Measurements from ENCODE around the gene PPP3CA.

The PPP3CA gene

GRCh38 chr4:101329592-101329991 lies 17.7 kb downstream of the PPP3CA start:
- no peak for DNase-seq

DNA sequence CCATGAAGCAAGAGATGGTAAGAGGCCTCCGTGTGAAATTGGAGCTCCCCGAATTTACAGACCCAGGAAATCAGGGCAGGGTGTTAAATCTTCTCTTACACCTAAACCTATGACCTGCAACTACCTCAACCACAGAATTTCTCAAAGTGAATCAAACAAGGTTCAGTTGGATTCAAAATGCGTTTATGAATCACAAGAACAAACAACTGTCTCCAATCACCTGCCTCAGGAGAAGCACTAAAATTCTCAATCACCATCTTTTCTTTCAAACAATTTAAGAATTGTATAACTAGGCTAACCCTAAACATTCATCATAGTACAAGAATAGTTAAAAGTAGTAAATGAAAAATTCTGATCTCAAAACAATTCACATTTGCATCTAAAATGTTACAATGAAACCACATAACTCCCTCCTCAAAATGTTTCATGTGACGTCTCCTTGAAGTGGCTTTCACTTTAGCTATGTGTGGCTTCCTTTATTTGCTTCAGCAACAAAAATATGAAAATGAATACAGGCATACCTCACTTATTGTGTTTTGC lies 19.2 kb downstream of the PPP3CA start:
- no peak for DNase-seq

- no peak for DNase-seq
Observed at GRCh38 chr4:101326576-101326975, 20.8 kb downstream of the PPP3CA start.

DNA sequence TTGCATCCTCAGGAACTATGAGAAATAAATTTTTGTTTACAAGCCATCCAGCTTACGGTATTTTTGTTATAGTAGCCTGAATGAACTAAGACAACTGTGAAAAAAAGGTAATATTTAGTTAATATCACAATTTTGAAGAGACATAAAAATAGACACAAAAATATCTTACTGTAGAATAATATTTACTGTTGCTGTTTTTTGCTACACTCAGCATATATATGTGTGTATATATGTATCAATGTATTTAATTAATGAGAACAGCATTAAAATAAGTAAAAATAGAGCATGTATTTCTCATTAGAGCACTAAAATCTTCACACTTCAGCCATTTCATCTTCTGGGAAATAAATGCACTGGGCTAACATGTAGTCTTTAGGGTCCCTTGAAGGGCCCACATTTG lies 24.6 kb downstream of the PPP3CA start:
- DNase-seq, result no peak

- DNase-seq, result no peak
Observed at GRCh38 chr4:101321481-101322042, 25.8 kb downstream of the PPP3CA start.

DNA sequence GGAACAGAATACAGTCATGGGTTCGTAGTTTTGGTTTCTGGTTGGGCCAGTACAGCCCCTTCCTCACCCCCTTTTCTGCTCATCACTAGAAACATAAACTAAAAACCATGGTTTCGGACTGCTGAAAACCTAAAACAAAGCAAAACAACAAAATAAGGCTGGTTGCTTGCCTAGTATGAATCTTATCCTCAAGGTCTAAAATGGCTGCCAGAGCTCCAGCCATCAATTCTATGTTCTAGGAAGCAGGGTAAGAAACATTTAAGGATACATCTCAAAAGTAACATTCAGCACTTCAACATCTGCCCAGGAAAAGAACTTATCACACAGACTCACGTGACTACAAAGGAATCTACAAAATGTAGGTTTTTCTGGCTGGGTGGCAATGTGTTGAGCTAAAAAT lies 31.5 kb downstream of the PPP3CA start:
- DNase-seq, result no peak

- no peak for DNase-seq
Observed at GRCh38 chr4:101315041-101315440, 32.3 kb downstream of the PPP3CA start.

DNA sequence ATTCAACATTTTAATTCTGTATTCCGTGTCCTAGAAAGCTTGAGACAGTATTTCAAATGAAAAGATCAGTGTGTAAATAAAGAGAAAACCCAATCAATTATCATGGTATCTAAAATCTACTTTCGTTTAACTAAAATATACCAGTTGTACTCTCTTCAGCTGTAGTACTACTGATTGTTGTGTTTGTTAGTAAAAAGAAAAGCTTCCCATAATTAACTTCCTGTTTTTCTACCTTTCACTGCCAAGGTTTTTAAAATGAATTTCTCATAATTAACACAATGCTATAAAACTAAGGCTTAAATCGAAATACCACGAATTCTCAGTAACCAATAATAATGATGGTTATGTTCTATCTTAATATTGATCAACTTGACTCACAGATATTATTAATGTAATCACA lies 37.4 kb downstream of the PPP3CA start:
- no peak for DNase-seq

DNA sequence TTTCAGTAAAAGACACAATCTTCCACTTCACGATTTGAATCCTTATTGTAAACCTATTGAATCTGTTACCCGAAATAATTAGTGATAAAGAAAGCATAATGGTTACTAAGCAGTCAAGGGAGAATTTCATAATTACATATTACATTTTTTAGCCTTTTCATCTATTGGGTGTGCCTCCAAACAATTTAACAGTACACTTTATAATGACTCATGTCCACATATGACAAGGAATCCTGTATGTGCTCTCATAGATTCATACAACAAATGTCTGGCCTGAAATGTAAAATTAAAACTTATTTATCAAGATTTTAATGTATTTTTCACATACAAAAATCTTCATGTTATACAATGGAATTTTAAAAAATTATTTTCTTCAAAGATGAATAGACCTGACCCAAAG lies 39.4 kb downstream of the PPP3CA start:
- no peak for DNase-seq

DNA sequence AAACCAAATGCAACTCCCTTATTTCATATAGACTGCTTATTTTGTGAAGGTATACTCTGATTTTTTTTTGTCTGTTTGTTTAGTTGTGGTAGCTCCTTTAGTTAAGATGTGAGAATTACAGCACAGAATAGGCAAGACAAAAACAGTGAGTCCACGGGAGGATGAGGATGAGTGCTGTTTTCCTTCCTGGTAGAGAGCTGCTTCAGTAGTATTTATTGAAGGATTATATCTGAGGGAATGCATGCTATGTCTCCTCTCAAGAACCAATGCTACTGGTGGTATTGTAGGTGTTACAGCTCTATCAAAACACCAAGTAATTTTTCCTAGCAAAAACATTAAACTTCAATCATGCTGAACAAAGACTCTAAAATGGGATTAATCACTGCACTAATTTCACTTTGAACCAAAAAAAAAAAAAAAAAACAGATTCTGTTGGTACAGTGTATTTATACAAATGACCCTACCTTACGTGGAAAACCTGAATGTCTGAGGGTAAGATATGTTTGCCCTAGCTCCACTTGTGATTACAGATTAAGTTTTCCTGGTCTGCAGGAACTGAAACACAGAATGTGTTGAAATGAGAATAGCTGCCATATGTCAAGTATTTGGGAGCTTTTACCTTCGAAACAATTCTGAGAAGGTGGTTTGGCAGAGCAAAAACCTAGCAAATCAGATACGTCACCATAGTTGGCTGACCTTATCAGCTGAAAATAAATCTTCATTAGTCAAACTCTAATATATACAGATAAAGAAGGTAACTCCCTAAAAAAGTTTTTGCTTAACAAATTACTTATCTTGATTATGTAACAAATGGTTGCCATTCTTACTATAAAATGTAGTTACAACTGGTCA lies 40.3 kb downstream of the PPP3CA start:
- no peak for DNase-seq

DNA sequence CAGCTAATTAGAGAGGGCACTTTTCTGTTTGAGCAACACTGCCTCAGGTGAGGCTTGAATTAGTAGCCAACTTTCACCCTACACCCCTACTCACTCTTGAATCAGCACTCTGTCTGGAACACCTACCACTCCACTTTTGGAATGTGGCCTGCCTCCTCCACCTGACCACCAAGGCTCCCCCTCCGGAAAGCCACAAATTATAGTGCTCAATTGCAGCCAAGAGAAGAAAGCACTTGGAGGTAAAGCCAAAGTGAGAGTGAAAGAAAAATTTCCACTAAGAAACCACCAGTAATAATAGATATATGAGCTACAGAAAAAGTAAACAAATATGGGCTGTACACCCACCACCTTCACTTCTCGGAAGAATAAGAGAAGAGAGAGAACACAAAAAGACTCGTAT lies 41.1 kb downstream of the PPP3CA start:
- DNase-seq, result no peak

GRCh38 chr4:101304916-101305315 lies 42.4 kb downstream of the PPP3CA start:
- DNase-seq, result no peak

DNA sequence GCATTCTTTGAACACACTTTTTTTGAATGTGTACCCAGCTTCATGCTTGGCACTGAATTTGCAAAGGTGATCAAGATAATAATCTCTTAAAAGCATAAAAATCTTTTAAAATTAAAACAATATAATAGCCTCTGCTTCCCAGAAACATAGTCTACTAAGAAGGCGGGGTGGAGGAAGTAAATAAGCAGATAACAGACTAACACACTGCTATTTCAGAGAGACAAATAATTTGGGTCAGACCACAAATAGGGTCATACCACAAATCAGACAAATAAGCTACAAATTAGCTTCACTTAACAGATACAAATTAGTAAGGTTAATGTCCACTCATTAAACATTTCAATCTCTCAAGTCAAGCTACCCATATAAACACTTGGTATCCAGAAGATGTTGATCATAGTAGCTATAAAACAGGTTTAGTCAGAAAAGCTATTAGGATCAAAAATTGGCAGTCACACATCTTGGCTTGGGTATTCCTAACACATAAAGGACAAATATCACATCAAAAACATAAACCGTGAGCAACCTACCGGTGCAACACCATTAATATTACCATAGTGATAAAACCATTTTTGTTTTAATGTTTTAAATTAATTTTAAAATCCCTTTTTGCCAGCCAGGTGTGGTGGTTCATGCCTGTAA lies 47.3 kb downstream of the PPP3CA start:
- no peak for DNase-seq

DNA sequence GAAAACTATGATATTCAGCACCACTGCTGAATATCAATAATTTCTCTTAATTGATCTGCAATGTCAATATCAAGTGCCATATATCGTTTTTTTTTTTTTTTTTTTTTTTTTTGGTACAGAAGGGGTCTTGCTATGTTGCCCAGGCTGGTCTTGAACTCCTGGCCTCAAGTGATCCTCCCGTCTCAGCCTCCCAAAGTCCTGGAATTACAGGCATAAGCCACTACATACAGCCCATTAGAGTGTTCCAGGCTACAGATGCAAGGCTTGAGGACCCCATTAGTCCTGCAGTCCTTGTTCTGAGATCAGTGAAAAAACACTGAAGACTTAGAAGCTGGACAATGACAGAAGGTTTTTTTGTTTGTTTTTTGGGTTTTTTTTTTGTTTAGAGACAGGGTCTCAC lies 48.3 kb downstream of the PPP3CA start:
- DNase-seq, result no peak

DNA sequence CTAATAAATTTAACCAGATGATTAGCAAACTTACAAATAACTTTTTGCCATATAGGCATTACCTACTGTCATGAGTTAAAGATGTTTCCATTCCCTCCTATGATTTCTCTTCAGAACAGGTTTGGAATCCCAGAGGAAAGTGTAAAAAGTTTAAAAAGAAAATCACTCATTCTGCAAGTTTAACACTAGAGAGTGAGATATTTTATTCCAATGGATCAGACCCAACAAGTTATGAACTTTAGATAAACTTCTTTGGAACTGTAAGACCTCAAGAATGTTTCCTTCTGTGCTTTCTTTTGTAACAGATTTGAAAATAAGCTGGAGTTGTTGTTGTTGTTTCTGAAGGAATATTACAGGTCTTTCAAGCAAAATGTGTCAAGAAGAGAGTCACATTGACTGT lies 51.6 kb downstream of the PPP3CA start:
- no peak for DNase-seq

DNA sequence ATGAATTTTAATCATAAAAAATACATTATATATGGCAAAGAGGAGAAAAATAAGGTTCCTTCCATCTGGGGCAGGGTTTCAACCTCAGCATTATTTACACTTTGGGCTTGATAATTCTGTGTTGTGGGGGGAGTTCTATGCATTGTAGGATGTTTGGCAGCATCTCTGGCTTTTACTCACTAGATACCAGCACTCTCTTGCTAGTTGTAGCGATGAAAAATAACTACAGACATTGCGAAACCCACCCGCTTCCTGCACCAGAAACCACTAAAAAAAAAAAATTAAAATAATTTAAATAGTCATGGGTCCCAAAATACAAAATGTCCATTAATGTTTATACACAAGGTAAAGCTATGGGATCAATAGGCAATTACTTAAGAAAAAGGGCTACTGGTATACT lies 52.7 kb downstream of the PPP3CA start:
- no peak for DNase-seq

- DNase-seq, result no peak
Observed at GRCh38 chr4:101292901-101293300, 54.4 kb downstream of the PPP3CA start.

DNA sequence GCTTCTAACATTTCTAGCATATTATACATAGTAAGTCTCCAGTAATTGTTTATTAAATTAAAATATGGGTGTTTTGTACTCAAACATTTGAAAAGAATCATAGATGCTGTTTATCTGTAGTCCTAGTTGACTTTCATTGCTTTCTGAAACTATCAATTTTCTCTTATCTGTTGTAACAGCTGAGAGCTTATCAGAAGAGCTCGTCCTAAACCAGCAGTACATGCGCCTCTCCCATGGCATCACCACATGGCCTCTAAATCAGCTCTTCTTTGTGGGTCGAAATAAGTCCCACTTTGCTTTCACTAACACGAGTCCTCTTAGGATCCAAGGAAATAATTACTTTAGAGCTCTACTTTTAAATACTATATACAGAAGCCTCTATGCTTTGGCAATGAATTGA lies 55.1 kb downstream of the PPP3CA start:
- no peak for DNase-seq

- DNase-seq, result no peak
Observed at GRCh38 chr4:101291198-101291597, 56.1 kb downstream of the PPP3CA start.

DNA sequence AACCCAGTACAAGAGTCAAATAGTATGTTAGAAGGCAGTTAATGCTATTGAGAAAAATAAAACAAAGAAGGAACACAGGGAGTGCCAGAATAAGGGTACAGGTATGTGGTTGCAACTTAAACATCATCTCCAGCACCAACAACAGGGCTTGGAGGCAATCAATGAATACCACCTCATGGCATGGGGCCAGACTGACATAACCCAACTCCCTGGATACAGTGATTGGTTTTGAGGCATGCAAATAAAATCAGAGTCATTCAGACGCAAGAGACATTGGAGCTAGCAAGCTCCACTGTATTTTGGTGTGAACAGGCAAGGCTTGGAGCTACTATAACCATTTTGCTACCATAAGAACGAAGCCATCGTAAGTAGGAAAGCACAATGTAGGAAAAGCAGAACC lies 56.7 kb downstream of the PPP3CA start:
- DNase-seq, result no peak

DNA sequence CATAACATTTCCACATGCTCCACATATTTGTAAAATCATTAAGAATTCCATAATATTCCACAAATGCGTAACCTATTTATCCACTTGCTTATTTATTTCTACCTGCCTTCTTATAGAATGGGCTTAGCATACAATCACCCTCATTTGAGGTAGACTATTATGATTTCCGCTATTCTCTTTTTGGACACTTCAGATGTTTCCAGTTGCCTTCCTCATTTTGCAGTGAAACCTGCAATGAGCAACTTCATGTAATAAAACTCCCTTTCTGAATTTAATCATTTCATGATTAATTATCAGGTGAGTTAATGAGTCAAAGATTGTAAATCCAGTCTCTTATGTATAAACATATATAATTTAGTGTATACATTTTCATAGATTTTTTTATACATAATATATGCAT lies 58.0 kb downstream of the PPP3CA start:
- no peak for DNase-seq

DNA sequence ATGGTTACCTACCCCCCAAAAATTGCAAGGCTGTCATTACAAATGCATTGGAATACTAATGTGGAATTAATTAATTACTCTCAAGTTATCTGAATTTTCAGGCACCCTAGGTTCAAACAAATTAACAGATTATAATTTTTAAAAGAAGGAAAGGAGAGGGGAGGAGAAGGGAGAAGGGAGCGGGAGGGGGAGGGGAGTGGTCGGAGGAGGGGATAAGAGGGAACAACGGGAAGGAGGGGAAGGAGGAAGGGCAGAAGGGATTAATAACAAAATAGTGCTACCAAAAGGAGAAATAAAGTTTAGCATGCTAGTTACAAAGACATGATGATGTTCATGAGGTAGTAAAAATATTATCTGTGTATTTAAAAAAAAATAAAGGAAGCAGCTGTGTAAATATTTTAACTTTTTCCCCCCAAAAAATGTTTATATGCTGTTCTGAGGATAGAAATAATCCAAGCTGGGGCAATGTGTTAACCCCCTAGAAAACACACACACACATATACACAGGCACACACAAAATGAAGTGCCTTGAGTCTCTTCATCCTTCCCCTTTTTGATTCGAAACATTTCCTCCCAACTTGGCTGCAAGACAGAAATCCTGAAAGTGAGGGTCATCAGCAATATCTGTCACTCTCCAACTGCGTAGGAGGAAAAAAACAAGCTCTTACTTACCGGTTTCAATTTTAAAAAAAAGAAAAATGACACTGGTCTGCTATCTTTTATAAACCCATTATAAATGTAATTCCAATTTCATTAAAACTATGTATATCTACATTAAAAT lies 58.8 kb downstream of the PPP3CA start:
- no peak for DNase-seq

GRCh38 chr4:101287324-101287723 lies 60.0 kb downstream of the PPP3CA start:
- DNase-seq, result no peak
